Psoas muscle (tissue), 8 donors: ENCODE results near the gene ABLIM2. TPM values are rescaled to one million over a fixed set of nuclear protein-coding genes. Genes with fewer than 3 reads are reported as not detected.

Experiments used
- ATAC-seq, 4 donors: fragments of 200-7000 bp; cut with Tn5 transposase; one replicate each; pipeline ENCODE4 v1.9.1; 2020; ENCODE audit warnings: moderate library complexity in 3 of 4, mild to moderate bottlenecking in 2 of 4
- DNase-seq, 2 donors: peaks; one replicate each; pipeline ENCODE4 v3.0.0-alpha.2; 2020
- H3K27ac ChIP-seq: fragments of 200-600 bp; one replicate; pipeline ENCODE4 v1.8.0; 2022
- H3K27me3 ChIP-seq, 3 donors: fragments of 200-600 bp in 1 of 3; one replicate each; pipeline versions ENCODE4 v1.6.1 to v1.8.0; 2013 to 2022; ENCODE audit warnings: low read length in 2 of 3, mild to moderate bottlenecking in 2 of 3, moderate library complexity in 1 of 3; ENCODE audit not compliant: insufficient read depth in 3 of 3
- H3K36me3 ChIP-seq, 2 donors: fragments of 200-600 bp in 1 of 2; one replicate each; pipeline versions ENCODE4 v1.6.1 to v1.8.0; 2013 to 2022; ENCODE audit warnings: low read depth in 1 of 2, mild to moderate bottlenecking in 1 of 2, moderate library complexity in 1 of 2; ENCODE audit not compliant: insufficient read depth in 1 of 2
- H3K4me1 ChIP-seq: fragments of 200-600 bp; one replicate; pipeline ENCODE4 v1.8.0; 2022
- H3K4me3 ChIP-seq: fragments of 200-600 bp; one replicate; pipeline ENCODE4 v1.8.0; 2022; ENCODE audit warnings: mild to moderate bottlenecking
- H3K9me3 ChIP-seq: fragments of 200-600 bp; one replicate; pipeline ENCODE4 v1.8.0; 2022
- CTCF ChIP-seq: fragments of 200-600 bp; IDR thresholded peaks from one replicate; pipeline ENCODE4 v1.8.0; 2022; ENCODE audit warnings: antibody characterized with exemption
- WGBS, 3 donors: extraction: QIAGEN DNeasy Blood & Tissue Kit; methylation state at CpG; one replicate each; pipeline versions ENCODE4 v1.1.6 to v1.1.7; 2013; 5-methylcytosine and 5-hydroxymethylcytosine counted together
- intact Hi-C, 2 donors: fragments of 100-400 bp; cut with DNase I; formaldehyde crosslinking; loops; one replicate each; pipeline versions ENCODE4 v1.11.0 to v1.14.2; 2022
- polyA plus RNA-seq, 3 donors: library from polyadenylated mRNA; stranded (reverse); fragments of 200-250 nt; gene quantifications; one replicate each; pipeline ENCODE4 v1.2.3, GENCODE V29; 2013
- total RNA-seq, 4 donors: library from RNA; stranded (reverse); fragmentation: NEBNext Ultra II Directional in 2 of 4; extraction: Animal tissue kit (Norgen Biotek cat#: 25700) in 2 of 4; gene quantifications; one replicate each; pipeline versions ENCODE4 v1.2.1 to v1.2.4, GENCODE V29; 2021 to 2023
- donor health status: healthy with polysubstance abuse.
- donor health status: DM: no; HTN: no; CAD: no; lungs with moderate emphysema.
- donor health status: Bipolar disorder and iron deficiency.
- donor health status: healthy.
- donor health status: DM: yes; HTN: yes; CAD: no.
- donor health status: DM: no; HTN: no; CAD: no.
- donor health status: DM: no; HTN: no; CAD: no.
- donor health status: DM: yes; HTN: yes; CAD: no.

ABLIM2 gene
- total and polyA plus RNA-seq, 7 donors, result 82.2 to 956 (median 292) TPM

GRCh38 chr4:8028368-8028767, 130.2 kb downstream of the ABLIM2 start:
- no peak for TF ChIP-seq CTCF

GRCh38 chr4:8026453-8026852, 132.2 kb downstream of the ABLIM2 start:
- DNase-seq, result no peak
- no peaks in the 10 kb centered on the region for H3K9me3 ChIP-seq
- 53 to 59% (median 54%) methylated on average over 3 of the region's 3 CpGs for WGBS, 3 donors
- intact Hi-C loops, result no loop called here
- no peak for TF ChIP-seq CTCF
- H3K27ac ChIP-seq, result no peak overlapping the region
- no peaks in the 10 kb centered on the region for H3K27me3 ChIP-seq
- H3K4me3 ChIP-seq, result no peak overlapping the region
- H3K36me3 ChIP-seq, result peaks cover 2 to 98% of the 10 kb centered on the region in 2 donors
- H3K4me1 ChIP-seq, result peaks cover 9% of the 10 kb centered on the region
- ATAC-seq, result peak in 2 of 4 donors; percentile 4 to 8

More at GRCh38 chr4:8028368-8028767, 130.2 kb downstream of the ABLIM2 start:
- intact Hi-C loops, result no loop called here
- peak overlapping the region; percentile 19 for H3K27ac ChIP-seq
- no peaks in the 10 kb centered on the region for H3K27me3 ChIP-seq
- DNase-seq (no peak), ATAC-seq (peak in 2 of 4 donors; percentile 2)
- no peaks in the 10 kb centered on the region for H3K9me3 ChIP-seq
- no peak overlapping the region for H3K4me3 ChIP-seq
- peaks cover 9% of the 10 kb centered on the region for H3K4me1 ChIP-seq
- H3K36me3 ChIP-seq, result peaks cover 2 to 100% of the 10 kb centered on the region in 2 donors
- WGBS, 3 donors, result 94 to 99% (median 98%) methylated on average over 2 of the region's 2 CpGs

GRCh38 chr4:8025668-8026067, 132.9 kb downstream of the ABLIM2 start:
- intact Hi-C loops, result no loop called here
- H3K4me3 ChIP-seq, result no peak overlapping the region
- DNase-seq (no peak), ATAC-seq (peak in 3 of 4 donors; percentile 9 to 23 (median 19))
- peaks cover 2 to 97% of the 10 kb centered on the region in 2 donors for H3K36me3 ChIP-seq
- peaks cover 9% of the 10 kb centered on the region for H3K4me1 ChIP-seq
- H3K27me3 ChIP-seq, result no peaks in the 10 kb centered on the region
- no peak overlapping the region for H3K27ac ChIP-seq
- WGBS, 3 donors, result 91 to 93% (median 92%) methylated on average over 6 to 9 of the region's 9 CpGs
- H3K9me3 ChIP-seq, result no peaks in the 10 kb centered on the region
- TF ChIP-seq CTCF, result no peak

- TF ChIP-seq CTCF, result no peak
- H3K36me3 ChIP-seq, result peaks cover 4 to 97% of the 10 kb centered on the region in 2 donors
- H3K4me1 ChIP-seq, result no peaks in the 10 kb centered on the region
- WGBS, 3 donors, result 70 to 75% (median 71%) methylated on average over 25 of the region's 25 CpGs
- peak in 1 of 4 donors; percentile 5 for ATAC-seq
- H3K4me3 ChIP-seq, result no peak overlapping the region
- intact Hi-C loops, result no loop called here
- DNase-seq, result no peak
- H3K27me3 ChIP-seq, result no peaks in the 10 kb centered on the region
- no peaks in the 10 kb centered on the region for H3K9me3 ChIP-seq
- H3K27ac ChIP-seq, result no peak overlapping the region
Measured at GRCh38 chr4:8024073-8024786, 134.4 kb downstream of the ABLIM2 start.

- TF ChIP-seq CTCF, result no peak
- Histone ChIP-seq H3K36me3 (peaks cover 4 to 97% of the 10 kb centered on the region in 2 donors), H3K9me3 (no peaks in the 10 kb centered on the region), H3K4me3 (no peak overlapping the region), H3K27ac (no peak overlapping the region), H3K4me1 (no peaks in the 10 kb centered on the region), H3K27me3 (no peaks in the 10 kb centered on the region)
- 88 to 91% (median 90%) methylated on average over 8 of the region's 8 CpGs for WGBS, 3 donors
- DNase-seq (no peak), ATAC-seq (no peak)
- intact Hi-C loops, result no loop called here
Measured at GRCh38 chr4:8023696-8024033, 134.9 kb downstream of the ABLIM2 start.
